Gastroesophageal sphincter (tissue), 4 donors: ENCODE results near the gene SLC6A4. TPM values are rescaled to one million over a fixed set of nuclear protein-coding genes. Genes with fewer than 3 reads are reported as not detected.

Experiments
- ATAC-seq: fragments of 150-250 bp; one replicate; pipeline ENCODE4 v1.9.1; 2016; ENCODE audit warnings: mild to moderate bottlenecking, moderate library complexity
- H3K27ac ChIP-seq, 4 donors: fragments of 200-600 bp; sonication (generic) in 3 of 4; 1 replicate in 3 of 4; 2 replicates in 1 of 4; pipeline ENCODE4 v1.5.1; 2016 to 2019
- H3K27me3 ChIP-seq: fragments of 200-600 bp; sonication (generic); one replicate; pipeline ENCODE4 v1.5.1; 2019
- H3K36me3 ChIP-seq, 2 donors: fragments of 200-600 bp; sonication (generic); one replicate each; pipeline ENCODE4 v1.5.1; 2019; ENCODE audit warnings: control low read depth in 1 of 2
- H3K4me1 ChIP-seq, 3 donors: fragments of 200-600 bp; sonication (generic); 1 replicate in 2 of 3; 2 replicates in 1 of 3; pipeline ENCODE4 v1.5.1; 2016 to 2019; ENCODE audit warnings: control low read depth in 2 of 3
- H3K4me3 ChIP-seq, 2 donors: fragments of 200-600 bp; sonication (generic); one replicate each; pipeline ENCODE4 v1.5.1; 2019; ENCODE audit warnings: mild to moderate bottlenecking in 1 of 2, moderate library complexity in 1 of 2
- H3K9me3 ChIP-seq, 3 donors: fragments of 200-600 bp; sonication (generic); one replicate each; pipeline ENCODE4 v1.5.1; 2017 to 2019; ENCODE audit warnings: control low read depth in 2 of 3
- EP300 ChIP-seq: sonication (generic); formaldehyde crosslinking; IDR thresholded peaks from one replicate; pipeline ENCODE4 v1.6.1; 2017; ENCODE audit warnings: antibody characterized with exemption, mild to moderate bottlenecking
- POLR2A ChIP-seq, 2 donors: fragments of 450-650 bp; IDR thresholded peaks; one replicate each; pipeline ENCODE4 v1.6.1; 2017; ENCODE audit warnings: antibody characterized with exemption in 2 of 2, mild to moderate bottlenecking in 2 of 2, moderate library complexity in 1 of 2
- POLR2AphosphoS5 ChIP-seq: sonication (generic); formaldehyde crosslinking; IDR thresholded peaks from one replicate; pipeline ENCODE4 v1.6.1; 2017; ENCODE audit warnings: antibody characterized with exemption
- WGBS, 2 donors: methylation state at CpG; one replicate each; pipeline ENCODE4 v1.1.5; 2018; ENCODE audit warnings: low coverage in 1 of 2; 5-methylcytosine and 5-hydroxymethylcytosine counted together
- total RNA-seq, 4 donors: library from RNA; depleted of rRNA; stranded (reverse); fragments of >200 nt; gene quantifications; one replicate each; pipeline ENCODE4 v1.1.0, GENCODE V29; 2016
- TF ChIP-seq, protein P1 (sequence below), 4 experiments: fragments of 200-600 bp in 2 of 4; fragments of 450-650 bp in 2 of 4; sonication (generic) in 1 of 4; IDR thresholded peaks; one replicate each; pipeline ENCODE4 v1.5.1; 2017 to 2019; ENCODE audit warnings: antibody characterized with exemption in 4 of 4, mild to moderate bottlenecking in 2 of 4, moderate library complexity in 2 of 4

SLC6A4 gene
- total RNA-seq, 4 donors from 2014 or later: under 0.01 to 0.22 (median 0.09) TPM

DNA sequence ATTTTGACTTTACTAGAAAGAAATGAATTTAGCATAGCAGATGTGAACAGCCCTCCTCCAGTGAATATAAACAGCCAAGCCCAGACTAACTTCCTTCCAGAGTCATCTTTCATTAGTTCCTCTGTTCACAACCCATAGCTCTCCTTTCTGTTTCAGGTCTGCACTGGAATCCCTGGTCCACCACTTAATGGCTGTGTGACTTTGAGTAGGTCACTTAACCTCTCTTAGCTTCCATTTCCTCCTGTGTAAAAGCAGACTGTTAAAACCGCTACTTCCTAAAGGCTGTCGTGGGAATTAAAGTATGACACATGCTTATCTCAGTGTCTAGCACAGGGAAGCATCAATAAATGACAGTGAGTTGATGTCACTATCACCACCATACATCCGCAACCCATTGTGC is 7.5 kb downstream of the SLC6A4 start:
- H3K27me3 ChIP-seq: peaks cover 18% of the 10 kb centered on the region
- no peaks in the 10 kb centered on the region for H3K36me3 ChIP-seq
- H3K9me3 ChIP-seq: no peaks in the 10 kb centered on the region
- TF ChIP-seq POLR2AphosphoS5 (no peak), EP300 (no peak), POLR2A (IDR thresholded peaks at IDR 0.05) (no peak)
- TF ChIP-seq, protein P1, sequence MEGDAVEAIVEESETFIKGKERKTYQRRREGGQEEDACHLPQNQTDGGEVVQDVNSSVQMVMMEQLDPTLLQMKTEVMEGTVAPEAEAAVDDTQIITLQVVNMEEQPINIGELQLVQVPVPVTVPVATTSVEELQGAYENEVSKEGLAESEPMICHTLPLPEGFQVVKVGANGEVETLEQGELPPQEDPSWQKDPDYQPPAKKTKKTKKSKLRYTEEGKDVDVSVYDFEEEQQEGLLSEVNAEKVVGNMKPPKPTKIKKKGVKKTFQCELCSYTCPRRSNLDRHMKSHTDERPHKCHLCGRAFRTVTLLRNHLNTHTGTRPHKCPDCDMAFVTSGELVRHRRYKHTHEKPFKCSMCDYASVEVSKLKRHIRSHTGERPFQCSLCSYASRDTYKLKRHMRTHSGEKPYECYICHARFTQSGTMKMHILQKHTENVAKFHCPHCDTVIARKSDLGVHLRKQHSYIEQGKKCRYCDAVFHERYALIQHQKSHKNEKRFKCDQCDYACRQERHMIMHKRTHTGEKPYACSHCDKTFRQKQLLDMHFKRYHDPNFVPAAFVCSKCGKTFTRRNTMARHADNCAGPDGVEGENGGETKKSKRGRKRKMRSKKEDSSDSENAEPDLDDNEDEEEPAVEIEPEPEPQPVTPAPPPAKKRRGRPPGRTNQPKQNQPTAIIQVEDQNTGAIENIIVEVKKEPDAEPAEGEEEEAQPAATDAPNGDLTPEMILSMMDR (IDR thresholded peaks at IDR 0.05): no peak
- H3K27ac ChIP-seq: no peak overlapping the region
- ATAC-seq: no peak
- WGBS, 2 donors: 83% methylated on average over 3 of the region's 3 CpGs; no CpG with 5 or more reads in 1 of the 2 donors
- no peaks in the 10 kb centered on the region for H3K4me1 ChIP-seq
- no peak overlapping the region for H3K4me3 ChIP-seq

DNA sequence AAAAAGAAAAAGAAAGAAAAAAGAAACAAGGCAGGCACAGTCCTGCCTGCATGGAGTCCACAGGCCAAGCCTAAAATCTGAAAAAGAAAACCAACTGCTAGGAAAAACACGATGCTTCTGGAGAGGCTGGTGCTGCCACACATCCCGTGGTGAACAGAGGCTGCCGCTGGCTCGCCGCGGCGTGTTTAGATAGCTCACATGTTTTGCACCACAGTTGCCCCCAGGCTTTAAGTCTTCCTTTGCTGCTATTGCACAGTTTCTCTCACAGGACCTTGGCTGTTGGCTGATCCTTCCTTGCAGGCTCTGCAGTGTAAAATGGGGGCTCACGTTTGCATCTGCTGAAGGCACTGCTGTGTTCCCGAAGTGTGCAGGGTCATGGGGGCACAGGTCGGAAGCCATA is 8.6 kb downstream of the SLC6A4 start:
- peaks cover 17% of the 10 kb centered on the region for H3K27me3 ChIP-seq
- H3K9me3 ChIP-seq: no peaks in the 10 kb centered on the region
- 71 to 75% methylated on average over 9 to 10 of the region's 10 CpGs for WGBS, 2 donors
- H3K36me3 ChIP-seq: no peaks in the 10 kb centered on the region
- H3K27ac ChIP-seq: no peak overlapping the region
- no peaks in the 10 kb centered on the region for H3K4me1 ChIP-seq
- TF ChIP-seq POLR2AphosphoS5 (no peak), EP300 (no peak), POLR2A (IDR thresholded peaks at IDR 0.05) (no peak)
- TF ChIP-seq, protein P1 (IDR thresholded peaks at IDR 0.05): no peak
- no peak overlapping the region for H3K4me3 ChIP-seq
- ATAC-seq: no peak

DNA sequence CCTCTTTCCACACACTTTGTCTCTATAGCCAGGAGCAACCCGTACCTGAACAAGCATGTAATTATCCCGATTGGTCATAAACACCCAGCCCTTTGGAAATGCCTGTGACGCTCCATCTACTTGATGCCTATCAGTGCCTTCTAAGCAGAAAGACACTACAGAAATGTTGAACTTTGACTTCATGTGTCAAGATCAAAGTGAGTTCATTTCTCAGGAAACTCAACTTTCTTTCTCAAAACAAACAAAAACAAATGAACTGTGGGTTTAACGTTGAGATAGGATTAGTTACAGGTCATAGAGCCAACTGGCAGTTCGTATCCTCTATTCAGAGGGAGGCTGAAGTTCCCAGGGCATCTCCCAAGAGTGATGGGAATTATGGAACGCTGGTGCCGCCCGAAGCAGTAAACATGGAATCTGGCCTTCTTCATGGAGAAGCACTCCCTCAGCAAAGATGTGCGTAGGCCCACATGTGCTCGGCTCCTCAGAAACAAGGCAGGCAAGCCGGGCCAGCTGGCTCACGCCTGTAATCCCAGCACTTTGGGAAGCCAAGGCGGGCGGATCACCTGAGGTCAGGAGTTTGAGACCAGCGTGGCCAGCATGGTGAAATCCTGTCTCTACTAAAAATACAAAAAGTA is 9.5 kb downstream of the SLC6A4 start:
- TF ChIP-seq EP300 (no peak), POLR2A (IDR thresholded peaks at IDR 0.05) (no peak), POLR2AphosphoS5 (no peak)
- TF ChIP-seq, protein P1 (IDR thresholded peaks at IDR 0.05): no peak
- Histone ChIP-seq H3K4me3 (no peak overlapping the region), H3K9me3 (no peaks in the 10 kb centered on the region), H3K27me3 (peaks cover 17% of the 10 kb centered on the region), H3K27ac (no peak overlapping the region), H3K36me3 (no peaks in the 10 kb centered on the region), H3K4me1 (no peaks in the 10 kb centered on the region)
- no peak for ATAC-seq
- WGBS, 2 donors: 77 to 81% methylated on average over 10 to 11 of the region's 15 CpGs

DNA sequence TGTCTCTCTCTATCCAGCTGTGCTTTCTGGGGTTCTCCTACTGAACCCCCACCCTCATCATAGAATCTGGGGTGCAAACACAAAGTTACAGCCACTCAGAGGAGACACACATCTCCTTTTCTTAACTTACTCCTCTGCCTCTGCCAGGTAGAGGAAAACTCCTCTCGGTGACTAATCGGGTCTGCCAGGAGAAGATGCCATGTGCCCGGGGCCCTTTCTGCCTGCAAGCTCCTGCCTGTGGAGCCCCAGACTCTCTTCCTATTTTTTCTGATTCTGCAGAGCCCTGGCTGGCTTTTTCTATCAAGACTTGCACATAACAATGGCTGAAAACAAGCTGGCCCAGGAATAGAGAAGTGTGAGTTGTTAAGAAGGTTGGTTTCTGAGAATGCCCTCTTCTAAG is 10.4 kb downstream of the SLC6A4 start:
- Histone ChIP-seq H3K4me3 (no peak overlapping the region), H3K36me3 (no peaks in the 10 kb centered on the region), H3K4me1 (no peaks in the 10 kb centered on the region), H3K27ac (no peak overlapping the region), H3K27me3 (peaks cover 17% of the 10 kb centered on the region), H3K9me3 (no peaks in the 10 kb centered on the region)
- no peak for ATAC-seq
- TF ChIP-seq, protein P1 (IDR thresholded peaks at IDR 0.05): no peak
- no peak for TF ChIP-seq POLR2A (IDR thresholded peaks at IDR 0.05)
- TF ChIP-seq EP300: no peak
- TF ChIP-seq POLR2AphosphoS5: no peak
- WGBS, 2 donors: no CpG with 5 or more reads among the region's 3 CpGs

- H3K9me3 ChIP-seq: no peaks in the 10 kb centered on the region
- H3K36me3 ChIP-seq: no peaks in the 10 kb centered on the region
- no peak for ATAC-seq
- no peak overlapping the region for H3K4me3 ChIP-seq
- 61 to 72% methylated on average over 5 to 7 of the region's 8 CpGs for WGBS, 2 donors
- H3K27me3 ChIP-seq: peaks cover 14% of the 10 kb centered on the region
- no peak overlapping the region for H3K27ac ChIP-seq
- H3K4me1 ChIP-seq: no peaks in the 10 kb centered on the region
- TF ChIP-seq EP300: no peak
- TF ChIP-seq POLR2AphosphoS5: no peak
- no peak for TF ChIP-seq POLR2A (IDR thresholded peaks at IDR 0.05)
- TF ChIP-seq, protein P1 (IDR thresholded peaks at IDR 0.05): no peak
Observed at GRCh38 chr17:30224419-30224960, 11.0 kb downstream of the SLC6A4 start.
